OCI-LY1 (cell line): Measurements from ENCODE around the gene HGFAC.

ENCODE experiments used
- H2AFZ ChIP-seq: fragments of 200-600 bp; sonication (generic), shearing (Covaris generic); 2 replicates; pipeline ENCODE4 v1.6.0; 2014; ENCODE audit warnings: antibody characterized with exemption, mild to moderate bottlenecking, low read length
- H3F3A ChIP-seq: fragments of 200-600 bp; sonication (generic), shearing (Covaris generic); 2 replicates; pipeline ENCODE4 v1.6.0; 2014; ENCODE audit warnings: mild to moderate bottlenecking, antibody characterized with exemption, low read length, moderate library complexity; ENCODE audit not compliant: insufficient read depth
- H3K27ac ChIP-seq: fragments of 200-600 bp; sonication (generic); 2 replicates; pipeline ENCODE4 v1.5.1; 2014; ENCODE audit warnings: low read length, mixed run types, mild to moderate bottlenecking, low read depth; ENCODE audit not compliant: poor library complexity, severe bottlenecking
- H3K27me3 ChIP-seq: fragments of 200-600 bp; sonication (generic); 2 replicates; pipeline ENCODE4 v1.6.0; 2014; ENCODE audit warnings: antibody characterized with exemption, mild to moderate bottlenecking, low read length, moderate library complexity; ENCODE audit not compliant: insufficient read depth
- H3K36me3 ChIP-seq: fragments of 200-600 bp; sonication (generic); 2 replicates; pipeline ENCODE4 v1.6.1; 2014; ENCODE audit warnings: mild to moderate bottlenecking, antibody characterized with exemption, low read length, moderate library complexity, mixed read lengths; ENCODE audit not compliant: insufficient read depth
- H3K4me1 ChIP-seq: fragments of 200-600 bp; sonication (generic); 2 replicates; pipeline ENCODE4 v1.5.1; 2014; ENCODE audit warnings: mild to moderate bottlenecking, low read length, moderate library complexity; ENCODE audit not compliant: insufficient read depth, severe bottlenecking
- H3K4me2 ChIP-seq: fragments of 200-600 bp; sonication (generic), shearing (Covaris generic); 2 replicates; pipeline ENCODE4 v1.6.1; 2014; ENCODE audit warnings: low read length
- H3K4me3 ChIP-seq: fragments of 200-600 bp; sonication (generic); 2 replicates; pipeline ENCODE4 v1.5.1; 2014; ENCODE audit warnings: low read length, low read depth, mild to moderate bottlenecking, mixed read lengths; ENCODE audit not compliant: poor library complexity, severe bottlenecking
- H3K79me2 ChIP-seq: fragments of 200-600 bp; shearing (Covaris generic); 2 replicates; pipeline ENCODE4 v1.6.1; 2016; ENCODE audit warnings: mixed run types, low read length, mixed read lengths; ENCODE audit not compliant: insufficient read depth
- H3K9ac ChIP-seq: fragments of 200-600 bp; sonication (generic), shearing (Covaris generic); 2 replicates; pipeline ENCODE4 v1.6.1; 2014; ENCODE audit warnings: mild to moderate bottlenecking, low read length, mixed read lengths
- H3K9me2 ChIP-seq: fragments of 200-600 bp; sonication (generic), shearing (Covaris generic); 2 replicates; pipeline ENCODE4 v1.6.1; 2014; ENCODE audit warnings: low read depth, mild to moderate bottlenecking, low read length, mixed read lengths
- H3K9me3 ChIP-seq: fragments of 200-600 bp; shearing (Covaris generic); 2 replicates; pipeline ENCODE4 v1.6.1; 2014; ENCODE audit warnings: low read length, mixed read lengths
- H4K20me1 ChIP-seq: fragments of 200-600 bp; sonication (generic), shearing (Covaris generic); 2 replicates; pipeline ENCODE4 v1.6.0; 2016; ENCODE audit warnings: mild to moderate bottlenecking, low read length; ENCODE audit not compliant: insufficient read depth
- CTCF ChIP-seq: fragments of 200-600 bp; sonication (generic), shearing (Covaris generic); IDR thresholded peaks from 2 replicates; pipeline ENCODE4 v1.5.1; 2017; ENCODE audit warnings: mild to moderate bottlenecking, antibody characterized with exemption, low read length, moderate library complexity, mixed read lengths
- EZH2 ChIP-seq: fragments of 200-600 bp; sonication (generic), shearing (Covaris generic); IDR thresholded peaks from 2 replicates; pipeline ENCODE4 v1.8.0; 2017; ENCODE audit warnings: borderline replicate concordance, mixed run types, mild to moderate bottlenecking, antibody characterized with exemption, low read length, moderate library complexity, mixed read lengths

Gene HGFAC

DNA sequence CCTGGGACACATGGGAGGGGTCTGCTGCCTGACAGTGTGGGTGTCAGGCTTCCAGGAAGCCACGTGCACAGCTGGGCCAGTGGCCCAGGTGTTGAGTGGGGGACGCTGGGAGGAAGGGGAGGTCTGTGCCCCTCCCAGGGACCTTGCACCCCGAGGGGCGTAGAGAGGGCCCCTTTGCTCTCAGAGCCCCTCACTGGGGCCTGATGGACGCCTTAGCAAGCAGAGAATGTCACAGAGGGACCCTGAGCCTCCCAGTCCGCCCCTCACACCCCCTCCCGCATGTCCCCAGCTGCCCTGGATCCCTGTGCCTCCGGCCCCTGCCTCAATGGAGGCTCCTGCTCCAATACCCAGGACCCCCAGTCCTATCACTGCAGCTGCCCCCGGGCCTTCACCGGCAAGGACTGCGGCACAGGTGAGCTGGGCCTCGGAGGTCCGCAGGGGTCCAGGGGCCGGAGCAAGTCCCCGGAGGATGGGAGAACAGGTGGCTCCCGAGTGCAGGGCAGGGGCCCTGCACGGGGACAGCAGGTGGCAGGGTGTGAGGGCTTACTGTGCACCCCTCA is 2.1 kb downstream of the HGFAC start:
- Histone ChIP-seq H3K9me2 (no peaks in the 10 kb centered on the region), H3K27ac (no peak overlapping the region), H3K27me3 (no peaks in the 10 kb centered on the region), H3K9me3 (no peaks in the 10 kb centered on the region), H3K4me1 (no peaks in the 10 kb centered on the region), H3K9ac (no peak overlapping the region), H3F3A (no peaks in the 10 kb centered on the region), H3K4me2 (no peak overlapping the region), H3K36me3 (no peaks in the 10 kb centered on the region), H3K4me3 (no peak overlapping the region), H4K20me1 (no peaks in the 10 kb centered on the region), H2AFZ (no peak overlapping the region), H3K79me2 (no peaks in the 10 kb centered on the region)
- no peak for TF ChIP-seq CTCF
- no peak for TF ChIP-seq EZH2

- no peak overlapping the region for H2AFZ ChIP-seq
- H3K9ac ChIP-seq: no peak overlapping the region
- H3K27me3 ChIP-seq: no peaks in the 10 kb centered on the region
- no peaks in the 10 kb centered on the region for H3F3A ChIP-seq
- H3K36me3 ChIP-seq: no peaks in the 10 kb centered on the region
- H3K4me2 ChIP-seq: no peak overlapping the region
- no peak overlapping the region for H3K4me3 ChIP-seq
- no peaks in the 10 kb centered on the region for H3K4me1 ChIP-seq
- H4K20me1 ChIP-seq: no peaks in the 10 kb centered on the region
- H3K79me2 ChIP-seq: no peaks in the 10 kb centered on the region
- H3K9me2 ChIP-seq: no peaks in the 10 kb centered on the region
- H3K27ac ChIP-seq: no peak overlapping the region
- H3K9me3 ChIP-seq: no peaks in the 10 kb centered on the region
- no peak for TF ChIP-seq CTCF
- no peak for TF ChIP-seq EZH2
Observed at GRCh38 chr4:3444351-3445110, 2.8 kb downstream of the HGFAC start.

DNA sequence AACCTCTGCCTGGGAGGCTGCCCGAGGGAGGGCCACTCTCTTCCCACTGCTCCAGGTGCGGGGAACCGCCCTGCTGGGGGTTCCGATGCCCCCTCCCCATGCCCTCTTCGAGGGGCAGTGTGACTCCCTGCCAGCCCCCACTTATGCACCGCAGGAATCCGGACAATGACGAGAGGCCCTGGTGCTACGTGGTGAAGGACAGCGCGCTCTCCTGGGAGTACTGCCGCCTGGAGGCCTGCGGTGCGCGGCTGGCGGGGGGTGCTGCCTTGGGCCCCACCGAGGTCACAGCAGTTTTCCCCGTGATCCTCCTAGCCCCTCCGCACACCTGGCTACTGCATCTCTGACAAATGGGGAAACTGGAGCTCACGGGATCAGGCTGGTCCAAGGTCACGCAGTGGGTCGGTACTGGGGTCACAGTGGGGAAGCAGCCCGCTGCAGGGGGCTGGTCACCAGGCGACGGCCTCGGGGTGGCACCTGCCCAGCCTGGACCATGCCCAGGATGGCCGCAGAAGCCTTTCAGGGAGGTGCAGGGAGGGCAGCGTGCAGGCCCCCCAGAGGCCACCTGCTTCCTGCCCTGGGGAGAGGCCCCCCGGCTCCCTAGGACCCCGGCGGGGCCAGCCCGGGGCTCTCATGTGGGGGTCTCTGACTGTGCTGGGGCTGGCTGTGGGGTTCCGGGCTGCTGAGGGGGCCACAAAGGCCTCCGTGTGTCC is 3.5 kb downstream of the HGFAC start:
- Histone ChIP-seq H3K4me2 (no peak overlapping the region), H3K4me3 (no peak overlapping the region), H3K36me3 (no peaks in the 10 kb centered on the region), H3K9me2 (no peaks in the 10 kb centered on the region), H3K27ac (no peak overlapping the region), H3K79me2 (no peaks in the 10 kb centered on the region), H2AFZ (no peak overlapping the region), H3K9me3 (no peaks in the 10 kb centered on the region), H3F3A (no peaks in the 10 kb centered on the region), H4K20me1 (no peaks in the 10 kb centered on the region), H3K9ac (no peak overlapping the region), H3K4me1 (no peaks in the 10 kb centered on the region), H3K27me3 (no peaks in the 10 kb centered on the region)
- TF ChIP-seq CTCF (no peak), EZH2 (no peak)
